ENCODE results near the gene PDLIM4.

DNA sequence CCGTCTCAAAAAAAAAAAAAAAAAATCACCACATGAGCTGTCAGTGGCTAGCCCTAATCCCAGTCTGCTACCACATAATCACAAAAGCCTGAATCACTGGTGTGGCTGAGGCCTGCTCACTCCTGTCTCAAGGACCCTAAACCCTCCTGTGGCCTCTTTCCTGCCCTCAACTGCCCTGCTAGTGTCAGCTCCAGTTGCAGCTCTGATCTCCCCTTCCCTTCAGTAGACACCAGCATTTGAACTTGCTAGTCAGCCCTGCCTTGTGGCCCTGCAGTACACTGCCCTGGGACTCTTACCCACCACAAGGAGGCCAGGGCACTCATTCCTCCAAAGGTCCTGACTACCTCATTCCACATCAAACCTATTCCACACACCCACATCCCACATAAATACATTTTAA lies 20.4 kb upstream of the PDLIM4 start:
- TF ChIP-seq, protein P1, sequence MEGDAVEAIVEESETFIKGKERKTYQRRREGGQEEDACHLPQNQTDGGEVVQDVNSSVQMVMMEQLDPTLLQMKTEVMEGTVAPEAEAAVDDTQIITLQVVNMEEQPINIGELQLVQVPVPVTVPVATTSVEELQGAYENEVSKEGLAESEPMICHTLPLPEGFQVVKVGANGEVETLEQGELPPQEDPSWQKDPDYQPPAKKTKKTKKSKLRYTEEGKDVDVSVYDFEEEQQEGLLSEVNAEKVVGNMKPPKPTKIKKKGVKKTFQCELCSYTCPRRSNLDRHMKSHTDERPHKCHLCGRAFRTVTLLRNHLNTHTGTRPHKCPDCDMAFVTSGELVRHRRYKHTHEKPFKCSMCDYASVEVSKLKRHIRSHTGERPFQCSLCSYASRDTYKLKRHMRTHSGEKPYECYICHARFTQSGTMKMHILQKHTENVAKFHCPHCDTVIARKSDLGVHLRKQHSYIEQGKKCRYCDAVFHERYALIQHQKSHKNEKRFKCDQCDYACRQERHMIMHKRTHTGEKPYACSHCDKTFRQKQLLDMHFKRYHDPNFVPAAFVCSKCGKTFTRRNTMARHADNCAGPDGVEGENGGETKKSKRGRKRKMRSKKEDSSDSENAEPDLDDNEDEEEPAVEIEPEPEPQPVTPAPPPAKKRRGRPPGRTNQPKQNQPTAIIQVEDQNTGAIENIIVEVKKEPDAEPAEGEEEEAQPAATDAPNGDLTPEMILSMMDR (optimal IDR thresholded peaks at IDR 0.05 in 1 of 3, IDR thresholded peaks at IDR 0.05 in 1 of 3, conservative IDR thresholded peaks at IDR 0.05 in 1 of 3; ENCODE audit: extremely low read depth in 1 of 3, insufficient read depth in 2 of 3, low read length in 3 of 3) = peak in 1 of 3 experiments; percentile 12
- TF ChIP-seq EZH2 (IDR thresholded peaks at IDR 0.05; ENCODE audit: low read length) = no peak

Data from keratinocyte (primary cell).